Measurements from ENCODE around the gene DCDC1.

Gene DCDC1

GRCh38 chr11:30908272-30908671 is 461.3 kb downstream of the DCDC1 start:
- no peak for DNase-seq (ENCODE audit: low spot score)

GRCh38 chr11:30902929-30903328 is 466.6 kb downstream of the DCDC1 start:
- no peak for DNase-seq (ENCODE audit: low spot score)

DNA sequence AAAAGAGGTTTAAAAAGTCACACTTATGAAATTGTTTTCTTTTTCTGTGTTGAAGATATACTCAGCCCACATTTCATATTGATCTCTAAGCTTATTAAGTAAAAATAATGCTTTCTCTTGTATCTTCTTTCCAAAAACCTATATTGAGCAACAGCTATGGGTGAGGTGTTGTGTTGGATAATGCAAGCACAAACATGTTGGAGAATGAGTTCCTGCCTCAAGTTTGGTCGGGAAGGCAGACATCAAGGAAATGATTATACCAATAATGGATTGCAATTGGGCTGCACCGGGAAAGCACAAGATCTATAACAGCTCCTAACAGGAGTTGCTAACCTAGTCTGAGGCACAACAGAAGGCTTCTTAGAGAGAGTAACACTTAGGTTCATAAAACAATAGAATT is 474.5 kb downstream of the DCDC1 start:
- DNase-seq (ENCODE audit: low spot score): no peak

GRCh38 chr11:30893318-30893717 is 476.2 kb downstream of the DCDC1 start:
- peak; percentile 28 for DNase-seq (ENCODE audit: low spot score)

DNA sequence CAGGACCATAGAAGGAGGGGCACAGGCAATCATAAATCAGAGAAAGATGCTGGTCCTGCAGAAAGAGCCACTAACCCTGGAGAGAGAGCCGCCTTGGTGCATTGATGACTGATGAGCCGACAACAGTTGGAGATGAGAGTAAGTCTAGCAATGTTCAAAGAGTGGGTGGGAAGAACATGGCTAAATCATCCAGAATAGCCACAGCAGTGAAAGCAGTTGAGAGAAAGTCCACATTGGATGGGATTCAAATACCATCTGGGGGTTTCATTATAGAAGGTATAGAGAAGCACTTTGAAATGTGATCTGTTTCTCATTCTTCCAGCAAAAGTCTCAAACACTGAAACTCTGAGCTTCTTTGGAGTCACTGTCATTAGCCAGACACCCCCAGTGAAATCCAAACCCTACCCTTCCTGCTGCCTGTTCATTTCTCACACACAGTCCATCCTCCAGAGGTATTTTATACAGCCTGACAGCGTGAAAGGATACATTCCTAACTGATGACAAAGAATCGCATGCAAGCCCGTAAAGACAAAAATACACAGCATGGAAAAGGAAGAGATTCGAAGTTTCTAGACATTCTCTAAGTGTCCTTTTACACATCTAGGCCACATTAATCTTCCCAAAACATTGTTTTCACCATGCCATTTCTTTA is 480.3 kb downstream of the DCDC1 start:
- peak; percentile 42 for DNase-seq (ENCODE audit: low spot score)

- DNase-seq (ENCODE audit: low spot score): no peak
Measured at GRCh38 chr11:30879322-30880005, 490.1 kb downstream of the DCDC1 start.

GRCh38 chr11:30878400-30878799 is 491.1 kb downstream of the DCDC1 start:
- no peak for DNase-seq (ENCODE audit: low spot score)

DNA sequence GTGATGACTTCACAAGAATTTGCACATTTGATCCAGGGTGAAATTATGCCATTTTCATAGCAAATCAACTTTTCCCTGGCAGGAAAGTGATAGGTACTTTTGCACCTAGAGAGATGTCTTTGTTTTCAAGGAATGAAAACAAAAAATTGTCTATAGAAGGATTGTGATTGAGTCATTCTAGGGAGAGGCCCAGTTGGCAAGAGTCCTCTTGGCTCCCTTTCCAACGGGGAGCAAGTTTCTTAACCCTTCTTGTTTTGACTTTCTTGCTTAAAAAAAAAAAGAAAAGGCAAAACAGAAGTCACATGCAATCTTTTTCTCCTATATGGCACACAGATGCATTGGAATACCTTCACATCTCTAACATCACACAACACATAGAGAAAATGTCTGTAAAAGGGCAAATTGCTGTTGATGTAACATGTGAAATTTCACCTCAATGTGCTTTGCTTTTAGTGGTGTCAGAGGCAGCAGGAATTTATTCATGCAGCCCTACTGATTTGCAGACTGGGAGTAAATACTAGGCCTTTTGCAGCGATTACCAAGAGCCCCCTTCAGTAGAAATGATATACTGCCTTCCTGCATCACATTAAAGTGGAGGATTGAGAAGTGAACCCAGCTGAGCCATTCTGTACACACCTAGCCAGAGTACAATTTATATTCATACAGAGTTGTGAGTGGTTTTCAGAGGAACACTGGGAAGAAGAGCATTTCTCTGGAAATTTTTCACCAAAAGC is 492.7 kb downstream of the DCDC1 start:
- no peak for DNase-seq (ENCODE audit: low spot score)

GRCh38 chr11:30876228-30876627 is 493.3 kb downstream of the DCDC1 start:
- no peak for DNase-seq (ENCODE audit: low spot score)

- DNase-seq (ENCODE audit: low spot score): no peak
Measured at GRCh38 chr11:30875806-30876205, 493.7 kb downstream of the DCDC1 start.

- peak; percentile 27 for DNase-seq (ENCODE audit: low spot score)
Measured at GRCh38 chr11:30873924-30874610, 495.5 kb downstream of the DCDC1 start.

DNA sequence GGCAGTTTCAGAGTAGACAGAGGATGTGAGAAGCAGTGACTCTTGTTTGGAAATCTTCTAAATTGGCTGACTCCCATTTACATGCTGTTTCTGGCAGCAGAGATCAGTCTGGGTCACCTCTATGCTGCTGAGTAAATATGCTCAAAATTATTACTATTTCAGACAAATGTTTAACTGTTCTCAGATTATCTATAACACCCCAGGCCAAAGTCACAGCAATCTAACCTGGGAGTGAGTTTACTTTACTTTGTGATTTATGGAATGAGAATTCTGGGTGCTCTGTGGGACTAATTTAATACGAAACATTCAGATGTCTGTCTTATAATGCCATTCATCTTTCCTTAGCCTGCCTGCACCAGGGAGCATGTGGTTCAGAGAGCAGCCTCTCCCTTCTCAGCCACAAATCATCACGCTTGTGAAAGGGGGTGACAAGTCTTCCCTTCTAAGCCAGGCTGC is 500.9 kb downstream of the DCDC1 start:
- no peak for DNase-seq (ENCODE audit: low spot score)

GRCh38 chr11:30863209-30863608 is 506.3 kb downstream of the DCDC1 start:
- no peak for DNase-seq (ENCODE audit: low spot score)

GRCh38 chr11:30861531-30861930 is 508.0 kb downstream of the DCDC1 start:
- DNase-seq (ENCODE audit: low spot score): no peak

DNA sequence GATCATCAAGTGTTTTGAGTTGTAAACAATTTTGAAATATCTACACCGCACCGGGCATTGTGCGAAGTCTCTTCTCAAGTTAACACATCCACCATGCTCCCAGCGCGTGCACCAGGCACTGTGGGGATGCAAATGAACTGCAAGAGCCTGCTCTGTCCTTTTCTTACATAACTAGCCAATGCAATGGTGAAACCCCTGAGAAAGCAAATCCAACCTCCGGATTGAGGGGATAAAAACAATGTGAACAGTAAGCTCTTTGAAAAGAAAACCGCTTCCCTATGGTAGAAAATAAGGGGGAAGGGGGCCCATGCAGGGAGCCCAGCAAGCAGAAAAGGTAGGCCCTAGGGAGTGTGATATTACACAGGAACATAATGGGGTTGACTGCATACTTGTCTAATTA is 508.5 kb downstream of the DCDC1 start:
- no peak for DNase-seq (ENCODE audit: low spot score)

DNA sequence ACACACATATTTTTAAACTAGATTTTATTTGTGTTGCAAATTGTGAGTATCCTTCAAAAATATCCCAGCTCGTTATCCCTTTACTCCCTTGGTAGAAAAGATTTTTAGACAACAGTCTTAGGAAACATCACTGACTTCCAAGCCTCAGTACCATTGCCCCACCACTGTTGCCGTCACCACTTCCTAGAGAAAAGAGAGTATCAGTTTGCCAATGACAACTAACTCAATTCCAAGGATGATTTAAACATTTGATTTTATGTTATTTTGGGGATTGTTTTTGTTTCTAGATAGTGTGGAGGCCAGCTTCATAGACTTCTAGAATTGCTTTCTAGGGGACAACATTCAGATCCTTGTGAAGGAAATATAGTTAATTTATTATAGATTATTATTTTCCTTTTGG is 509.4 kb downstream of the DCDC1 start:
- DNase-seq (ENCODE audit: low spot score): no peak

DNA sequence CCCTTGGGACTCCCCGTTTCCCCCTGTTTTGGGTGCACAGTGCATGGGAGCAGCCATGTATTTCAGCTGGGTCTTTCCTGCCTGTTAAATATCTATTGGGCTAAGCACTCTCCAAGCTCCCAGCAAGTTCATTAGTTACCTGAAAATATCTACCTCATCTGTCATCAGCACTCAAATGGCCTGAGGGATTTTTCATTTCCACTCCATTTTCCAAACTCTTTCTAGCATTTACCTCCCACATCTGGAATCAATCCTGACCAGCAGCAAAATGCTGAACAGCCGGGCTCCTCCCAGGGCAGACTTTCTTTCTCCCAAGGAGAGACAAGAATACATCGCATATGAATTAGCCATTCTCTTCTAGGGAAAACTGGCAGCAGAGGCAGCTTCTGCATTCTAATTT is 509.9 kb downstream of the DCDC1 start:
- DNase-seq (ENCODE audit: low spot score): no peak

GRCh38 chr11:30855383-30856006 is 514.0 kb downstream of the DCDC1 start:
- peak; percentile 38 for DNase-seq (ENCODE audit: low spot score)

DNA sequence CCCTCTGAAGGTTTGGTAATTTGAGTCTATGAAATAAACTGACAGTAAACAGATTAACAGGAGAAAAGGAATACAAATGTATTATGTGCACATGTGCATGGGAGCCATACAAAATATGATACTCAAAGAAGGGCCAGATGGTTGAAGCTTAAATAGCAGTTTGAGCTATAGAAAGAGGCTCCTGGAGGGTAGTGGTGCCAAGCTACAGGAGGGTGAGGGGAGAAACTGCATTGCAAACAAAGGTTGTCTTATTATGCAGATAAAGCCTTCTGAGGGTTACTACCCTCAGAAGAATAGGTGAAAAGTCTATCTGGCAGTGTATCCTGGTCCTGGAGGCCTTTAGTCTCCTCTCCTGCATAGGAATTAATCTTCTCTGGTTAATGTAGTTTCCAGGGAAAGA is 516.1 kb downstream of the DCDC1 start:
- DNase-seq (ENCODE audit: low spot score): no peak

DNA sequence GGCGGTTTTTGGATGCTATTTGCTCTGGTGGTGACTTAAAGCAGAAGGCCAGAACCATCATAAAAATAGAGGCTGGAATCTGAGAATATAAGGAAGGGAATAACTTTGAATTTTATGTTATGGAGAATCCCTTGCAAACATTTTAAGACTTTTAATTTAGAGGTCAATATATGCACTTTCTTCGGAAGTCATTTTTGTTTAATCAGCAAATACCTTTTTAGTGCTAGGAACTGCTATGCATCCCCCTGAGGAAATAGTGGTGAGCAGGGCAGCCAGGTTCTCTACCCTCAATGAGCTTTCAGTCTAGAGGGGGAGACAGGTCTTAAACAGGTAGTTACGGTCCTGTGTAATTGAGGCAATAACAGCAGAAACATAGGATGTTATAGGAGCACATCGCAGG is 516.9 kb downstream of the DCDC1 start:
- no peak for DNase-seq (ENCODE audit: low spot score)

GRCh38 chr11:30852091-30852490 is 517.4 kb downstream of the DCDC1 start:
- peak; percentile 14 for DNase-seq (ENCODE audit: low spot score)

DNA sequence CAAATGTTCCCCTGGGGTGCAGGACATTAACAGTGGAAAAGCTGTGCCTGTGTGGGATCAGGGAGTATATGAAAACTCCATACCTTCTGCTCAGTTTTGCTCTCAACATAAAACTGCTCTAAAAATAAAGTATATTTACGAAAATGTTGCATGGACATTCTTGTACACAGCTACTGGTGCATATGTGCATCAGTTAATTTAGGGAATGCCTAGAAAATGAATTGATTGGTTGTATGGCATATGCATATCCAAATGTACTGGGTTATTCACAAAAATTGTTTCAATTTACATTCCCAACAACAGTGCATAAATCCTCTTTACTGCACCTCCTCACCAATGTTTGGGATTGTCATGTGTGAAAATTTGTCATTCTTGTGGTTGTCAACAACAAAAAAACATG is 532.3 kb downstream of the DCDC1 start:
- DNase-seq (ENCODE audit: low spot score): no peak

All from COLO829 (cell line).